ENCODE results near the gene XRCC1. TPM values are rescaled to one million over a fixed set of nuclear protein-coding genes. Genes with fewer than 3 reads are reported as not detected.
A peak's percentile ranks its signal among the peaks of the same experiment; 100 is the strongest.

The XRCC1 gene
- total and polyA plus RNA-seq, 11 donors: 11.2 to 21.3 (median 16.6) TPM

DNA sequence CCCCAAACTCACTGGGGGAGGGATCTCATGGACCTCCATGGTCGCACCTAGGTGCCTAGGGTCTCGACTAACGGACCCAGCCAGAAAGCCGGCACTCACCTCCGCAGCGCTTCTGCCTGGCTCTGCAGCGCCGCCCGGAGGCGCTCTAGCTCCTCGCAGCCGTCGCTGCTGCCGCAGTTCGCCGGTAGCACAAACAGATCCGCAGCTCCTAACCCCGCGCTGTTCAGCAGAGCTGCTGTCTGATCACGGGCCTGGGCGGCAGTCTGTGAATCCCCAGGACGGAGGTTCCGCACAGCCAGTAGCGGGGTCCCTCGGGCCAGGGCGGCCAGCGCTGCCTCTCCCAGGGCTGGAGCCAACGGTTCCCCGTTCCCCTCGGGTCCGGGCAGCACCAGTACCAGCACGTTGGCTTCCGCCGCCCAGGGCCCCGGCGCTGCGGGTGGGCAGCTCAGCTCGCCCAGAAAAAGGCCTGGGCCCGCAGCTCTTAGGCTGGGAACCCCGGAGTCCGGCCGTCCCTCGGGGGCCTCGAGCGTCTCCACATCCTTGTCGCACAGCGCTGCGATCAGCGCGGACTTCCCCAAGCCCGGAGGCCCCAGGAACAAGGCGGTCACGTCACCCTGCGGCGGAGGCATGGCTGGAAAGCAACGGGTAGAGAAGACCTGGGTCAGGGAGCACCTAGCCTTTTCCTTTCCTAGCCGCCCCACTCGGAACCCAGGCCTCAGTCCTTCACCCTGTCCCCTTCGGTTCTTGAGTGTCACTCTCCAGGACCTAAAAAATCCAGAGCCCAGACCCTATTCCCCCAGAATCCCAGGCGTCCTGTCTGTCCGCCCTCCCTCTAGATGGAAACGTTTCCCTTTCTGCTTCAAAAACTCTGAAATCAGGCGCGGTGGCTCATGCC lies 19.6 kb upstream of the XRCC1 start:
- Histone ChIP-seq H3K4me1 (peaks cover 8 to 41% (median 32%) of the 10 kb centered on the region in 12 donors), H3K27ac (peak overlapping the region in 11 of 12 donors; percentile 74 to 99 (median 92)), H3K4me3 (peak overlapping the region; percentile 45 to 90 (median 74)), H3K9me3 (no peaks in the 10 kb centered on the region), H3K27me3 (no peaks in the 10 kb centered on the region), H3K36me3 (peaks cover 0 to 61% (median 55%) of the 10 kb centered on the region in 9 donors)
- 4 to 14% (median 4%) methylated on average over 31 to 64 of the region's 64 CpGs for WGBS, 4 donors
- ATAC-seq: peak in 2 of 4 donors; percentile 2 to 6
- peak in 4 of 5 donors; percentile 46 to 73 (median 56) for DNase-seq
- TF ChIP-seq POLR2A (IDR thresholded peaks at IDR 0.05): no peak
- peak in 11 of 12 donors; percentile 27 to 77 (median 42) for TF ChIP-seq CTCF (IDR thresholded peaks at IDR 0.05)
- intact Hi-C loops (cut with DNase I): loop anchor here in 4 of 10 donors (2.0 to 10.0 kb wide), 5 partner anchors 14 to 63 kb away; partner anchors contain the start of gene ZNF575 (in 2 of the 4)

DNA sequence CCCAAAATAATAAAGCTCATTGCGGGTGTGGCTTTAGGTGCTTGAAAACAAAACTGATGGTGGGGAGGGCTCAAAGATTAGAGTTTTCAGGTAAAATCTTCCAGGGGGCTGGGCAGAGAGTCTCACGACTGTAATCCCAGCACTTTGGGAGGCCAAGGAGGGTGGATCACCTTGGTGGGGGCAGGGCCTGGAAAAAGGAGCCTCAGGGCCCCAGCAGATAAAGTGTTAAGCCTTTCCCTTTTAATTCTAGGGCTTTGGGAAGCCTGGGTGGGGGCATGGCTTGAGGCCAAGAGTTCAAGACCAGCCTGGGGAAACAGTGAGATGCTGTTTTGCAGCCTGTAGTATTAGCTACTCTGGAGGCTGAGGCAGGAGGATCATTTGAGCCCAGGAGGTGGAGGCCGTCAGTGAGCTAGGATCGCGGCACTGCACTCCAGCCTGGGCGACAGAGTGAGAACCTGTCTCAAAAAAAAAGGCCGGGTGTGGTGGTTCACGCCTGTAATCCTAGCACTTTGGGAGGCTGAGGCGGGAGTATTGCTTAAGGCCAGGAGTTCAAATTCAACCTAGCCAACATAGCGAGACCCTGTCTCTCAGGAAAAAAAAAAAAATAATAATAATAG lies 18.9 kb upstream of the XRCC1 start:
- H3K4me1 ChIP-seq: peaks cover 8 to 41% (median 32%) of the 10 kb centered on the region in 12 donors
- intact Hi-C loops (cut with DNase I): loop anchor here in 3 of 10 donors (2.0 to 10.0 kb wide), 4 partner anchors 13 to 61 kb away; partner anchors contain the start of gene ZNF575 (in 1 of the 3)
- H3K27ac ChIP-seq: peak overlapping the region in 6 of 12 donors; percentile 84 to 99 (median 96)
- WGBS, 4 donors: 90 to 95% (median 92%) methylated on average over 10 of the region's 10 CpGs
- ATAC-seq: no peak
- peaks cover 0 to 61% (median 54%) of the 10 kb centered on the region in 9 donors for H3K36me3 ChIP-seq
- H3K27me3 ChIP-seq: no peaks in the 10 kb centered on the region
- peak overlapping the region in 10 of 12 donors; percentile 65 to 90 (median 76) for H3K4me3 ChIP-seq
- no peaks in the 10 kb centered on the region for H3K9me3 ChIP-seq
- TF ChIP-seq CTCF (IDR thresholded peaks at IDR 0.05) (no peak), POLR2A (IDR thresholded peaks at IDR 0.05) (no peak)
- no peak for DNase-seq

DNA sequence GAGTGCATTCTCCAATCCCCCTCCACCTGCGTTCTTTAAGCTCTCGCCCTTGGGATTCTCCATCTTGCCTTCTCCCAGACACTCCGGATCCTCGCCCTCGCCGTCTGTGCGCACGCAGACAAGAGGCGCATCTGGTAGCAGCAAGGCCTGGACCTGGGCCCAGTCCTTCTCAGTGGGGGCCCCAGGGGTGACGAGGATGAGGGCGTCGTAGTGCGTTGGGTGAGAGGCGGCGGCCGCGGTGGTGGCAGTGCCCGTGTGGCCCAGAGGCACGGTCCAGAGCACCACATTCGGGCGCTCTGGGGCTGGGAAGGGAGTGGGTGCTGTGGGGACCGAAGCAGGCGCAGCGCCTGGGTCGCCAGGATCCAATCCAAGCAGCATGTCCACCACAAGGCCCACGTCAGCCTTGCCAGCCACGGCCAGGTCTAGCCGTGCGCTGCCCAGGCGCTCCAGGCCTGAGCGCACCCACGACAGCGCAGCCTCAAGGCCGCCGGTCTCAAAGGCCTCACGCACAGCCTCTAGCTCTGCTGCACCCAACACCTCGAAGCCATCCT lies 17.5 kb upstream of the XRCC1 start:
- H3K27ac ChIP-seq: no peak overlapping the region
- H3K27me3 ChIP-seq: no peaks in the 10 kb centered on the region
- DNase-seq (no peak), ATAC-seq (no peak)
- H3K4me3 ChIP-seq: no peak overlapping the region
- peaks cover 0 to 60% (median 45%) of the 10 kb centered on the region in 9 donors for H3K36me3 ChIP-seq
- WGBS, 4 donors: 92 to 96% (median 95%) methylated on average over 26 to 37 of the region's 37 CpGs
- H3K4me1 ChIP-seq: peaks cover 8 to 41% (median 32%) of the 10 kb centered on the region in 12 donors
- TF ChIP-seq CTCF (IDR thresholded peaks at IDR 0.05) (no peak), POLR2A (IDR thresholded peaks at IDR 0.05) (no peak)
- intact Hi-C loops (cut with DNase I): loop anchor here in 1 of 10 donors (10.0 kb wide), 2 partner anchors 58 to 62 kb away; partner anchors contain the start of gene ZNF575
- no peaks in the 10 kb centered on the region for H3K9me3 ChIP-seq

All from heart left ventricle (tissue), 16 donors.